GM19452 (cell line): Measurements from ENCODE around the gene TREH.
"Not testable (repeated sequence)": the region's sequence is repeated elsewhere in the genome, so short reads cannot be mapped to it uniquely, and the experiment has no call there.

ENCODE experiments used
- ATAC-seq: cut with Tn5 transposase; IDR thresholded peaks from one replicate; pipeline ENCODE4 v1.9.1; 2021; ENCODE audit not compliant: unreplicated experiment

Gene TREH

GRCh38 chr11:118615282-118615975 lies 64.0 kb downstream of the TREH start:
- ATAC-seq: no peak

GRCh38 chr11:118614511-118614910 lies 64.9 kb downstream of the TREH start:
- ATAC-seq: no peak

GRCh38 chr11:118612378-118612777 lies 67.1 kb downstream of the TREH start:
- ATAC-seq: no peak

GRCh38 chr11:118611433-118611795 lies 68.0 kb downstream of the TREH start:
- not testable (repeated sequence) for ATAC-seq

GRCh38 chr11:118610773-118611432 lies 68.5 kb downstream of the TREH start:
- no peak for ATAC-seq

GRCh38 chr11:118610225-118610772 lies 69.2 kb downstream of the TREH start:
- ATAC-seq: no peak

- no peak for ATAC-seq
Observed at GRCh38 chr11:118609380-118610224, 69.8 kb downstream of the TREH start.

GRCh38 chr11:118608360-118609227 lies 70.9 kb downstream of the TREH start:
- ATAC-seq: no peak

- no peak for ATAC-seq
Observed at GRCh38 chr11:118607401-118608359, 71.8 kb downstream of the TREH start, which contains the start of gene PHLDB1. Gene PHLDB1 (plus strand): TSS chr11:118607615. CDS start chr11:118613837, 6,222 bp downstream.
